GM12873 (cell line): Measurements from ENCODE around the gene GGTA1.

ENCODE experiments used
- TF ChIP-seq, protein P1 (sequence below): IDR thresholded peaks from 2 replicates; pipeline ENCODE4 v1.5.1; 2012; ENCODE audit warnings: low read depth, mild to moderate bottlenecking, moderate library complexity, low read length, control low read depth; ENCODE audit not compliant: insufficient read depth; ENCODE audit errors: missing control alignments

GGTA1 gene

DNA sequence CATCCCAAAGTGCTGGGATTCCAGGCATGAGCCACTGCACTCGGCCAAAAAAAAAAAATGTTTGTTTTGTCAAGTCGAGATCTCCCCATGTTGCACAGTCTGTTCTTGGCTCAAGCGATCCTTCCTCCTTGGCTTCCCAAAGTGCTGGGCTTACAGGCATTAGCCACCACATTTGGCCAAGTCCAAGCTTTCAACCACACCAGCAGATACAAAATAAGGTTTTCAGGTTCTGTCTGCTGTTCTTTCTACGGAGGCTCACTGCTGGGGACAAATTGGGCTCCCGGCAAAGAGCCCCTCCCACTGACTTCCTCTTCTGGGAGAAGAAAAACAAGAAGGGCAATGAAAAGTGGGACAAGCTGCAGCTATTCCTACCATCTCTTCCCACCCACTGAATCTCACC lies 37.6 kb upstream of the GGTA1 start:
- TF ChIP-seq, protein P1, sequence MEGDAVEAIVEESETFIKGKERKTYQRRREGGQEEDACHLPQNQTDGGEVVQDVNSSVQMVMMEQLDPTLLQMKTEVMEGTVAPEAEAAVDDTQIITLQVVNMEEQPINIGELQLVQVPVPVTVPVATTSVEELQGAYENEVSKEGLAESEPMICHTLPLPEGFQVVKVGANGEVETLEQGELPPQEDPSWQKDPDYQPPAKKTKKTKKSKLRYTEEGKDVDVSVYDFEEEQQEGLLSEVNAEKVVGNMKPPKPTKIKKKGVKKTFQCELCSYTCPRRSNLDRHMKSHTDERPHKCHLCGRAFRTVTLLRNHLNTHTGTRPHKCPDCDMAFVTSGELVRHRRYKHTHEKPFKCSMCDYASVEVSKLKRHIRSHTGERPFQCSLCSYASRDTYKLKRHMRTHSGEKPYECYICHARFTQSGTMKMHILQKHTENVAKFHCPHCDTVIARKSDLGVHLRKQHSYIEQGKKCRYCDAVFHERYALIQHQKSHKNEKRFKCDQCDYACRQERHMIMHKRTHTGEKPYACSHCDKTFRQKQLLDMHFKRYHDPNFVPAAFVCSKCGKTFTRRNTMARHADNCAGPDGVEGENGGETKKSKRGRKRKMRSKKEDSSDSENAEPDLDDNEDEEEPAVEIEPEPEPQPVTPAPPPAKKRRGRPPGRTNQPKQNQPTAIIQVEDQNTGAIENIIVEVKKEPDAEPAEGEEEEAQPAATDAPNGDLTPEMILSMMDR, result no peak

DNA sequence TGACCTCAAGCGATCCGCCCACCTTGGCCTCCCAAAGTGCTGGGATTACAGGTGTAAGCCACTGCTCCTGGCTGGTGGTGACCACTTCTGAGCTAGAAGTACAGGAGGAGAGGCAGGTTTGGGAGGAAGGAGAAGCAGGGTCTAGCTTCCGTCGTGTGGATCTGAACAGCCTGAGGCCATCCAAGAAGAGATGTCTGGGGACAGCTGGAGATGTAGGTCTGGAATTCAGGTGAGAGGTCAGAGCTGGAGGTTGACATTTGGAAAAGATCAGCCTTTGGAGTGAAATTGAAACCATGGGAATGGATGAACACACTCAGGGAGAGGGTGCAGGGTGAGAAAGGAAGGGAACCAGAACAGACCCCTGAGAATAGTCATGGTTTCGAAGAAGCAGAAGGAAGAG lies 33.2 kb upstream of the GGTA1 start:
- TF ChIP-seq, protein P1, result no peak

GRCh38 chr9:121529237-121529987 lies 29.8 kb upstream of the GGTA1 start:
- TF ChIP-seq, protein P1, result no peak

- TF ChIP-seq, protein P1, result no peak
Observed at GRCh38 chr9:121528642-121529041, 29.0 kb upstream of the GGTA1 start.

DNA sequence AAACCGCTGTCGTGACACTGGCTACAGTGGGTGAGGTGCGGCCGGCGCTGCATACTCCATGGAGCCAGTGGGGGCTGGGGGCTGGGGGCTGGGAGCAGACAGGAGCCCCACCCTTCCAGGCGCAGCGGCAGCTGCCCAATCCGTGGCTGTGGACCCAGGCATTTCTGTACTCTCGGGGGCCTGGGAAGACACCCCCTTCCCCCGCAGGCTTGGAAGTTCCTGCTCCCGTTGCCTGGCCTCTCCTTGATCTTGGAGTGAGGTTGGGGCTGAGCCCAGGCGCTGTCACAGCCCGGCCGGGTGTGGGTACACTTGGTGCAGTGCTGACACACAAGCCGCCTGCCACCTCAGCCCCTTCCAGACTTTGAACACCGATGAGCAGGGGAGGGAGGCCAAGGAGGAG lies 27.7 kb upstream of the GGTA1 start:
- TF ChIP-seq, protein P1, result no peak

- TF ChIP-seq, protein P1, result no peak
Observed at GRCh38 chr9:121518634-121519033, 19.0 kb upstream of the GGTA1 start.

DNA sequence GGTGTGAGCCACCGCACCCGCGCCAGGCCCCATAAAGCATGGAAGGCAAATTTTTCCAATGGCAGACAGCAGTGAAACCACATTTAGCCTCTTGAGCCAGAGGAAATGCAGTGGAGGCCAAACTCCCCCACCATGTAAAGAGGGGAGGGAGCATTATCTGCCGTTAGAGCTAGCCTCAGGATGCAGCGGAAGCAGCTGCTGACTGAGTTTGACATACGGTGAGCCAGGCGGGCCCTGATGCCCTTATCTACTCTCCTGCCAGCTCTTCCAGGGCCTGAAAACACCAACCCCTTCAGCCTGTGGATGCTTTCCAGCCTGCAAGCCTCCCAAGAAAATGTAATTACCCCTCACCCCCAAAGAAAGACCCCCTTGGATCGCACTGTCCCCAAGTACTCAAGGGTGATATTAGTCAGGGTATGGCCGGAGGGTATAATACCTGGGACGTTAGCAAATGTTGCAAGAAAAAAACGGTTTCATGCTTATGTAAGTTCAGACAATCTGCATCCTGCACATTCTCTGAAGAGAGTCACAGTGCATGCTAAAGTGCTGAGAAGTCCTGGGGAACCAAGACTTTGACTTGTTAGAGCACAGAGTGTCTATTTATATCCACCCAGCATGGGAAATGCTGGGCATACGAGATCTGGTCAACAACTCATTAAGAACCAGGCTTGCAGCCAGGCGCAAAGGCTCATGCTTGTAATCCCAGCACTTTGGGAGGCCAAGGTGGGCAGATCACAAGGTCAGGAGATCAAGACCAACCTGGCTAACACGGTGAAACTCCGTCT lies 11.3 kb upstream of the GGTA1 start:
- TF ChIP-seq, protein P1, result no peak
